CD14-positive monocyte (primary cell): ENCODE results near the gene GPD1. TPM values are rescaled to one million over a fixed set of nuclear protein-coding genes. Genes with fewer than 3 reads are reported as not detected.

Experiments used
- DNase-seq, 3 donors: peaks; one replicate each; pipeline ENCODE4 v3.0.0-alpha.2; 2011 to 2022
- H2AFZ ChIP-seq: 2 replicates; pipeline ENCODE4 v1.6.0; 2012; ENCODE audit warnings: mild to moderate bottlenecking, low read depth, low read length, inconsistent platforms; ENCODE audit not compliant: insufficient read depth, poor library complexity, severe bottlenecking
- H3K27ac ChIP-seq, 2 donors: 1 replicate in 1 of 2; 2 replicates in 1 of 2; pipeline ENCODE4 v1.5.1; 2012 to 2013; ENCODE audit warnings: low read length in 2 of 2, control low read depth in 1 of 2, inconsistent platforms in 1 of 2, low read depth in 1 of 2, mild to moderate bottlenecking in 1 of 2
- H3K27me3 ChIP-seq, 2 donors: one replicate each; pipeline versions ENCODE4 v1.6.0 to v1.6.1; 2011 to 2013; ENCODE audit warnings: low read length in 2 of 2; ENCODE audit not compliant: control insufficient read depth in 2 of 2, insufficient read depth in 2 of 2
- H3K36me3 ChIP-seq, 2 donors: replicated peaks in 1 of 2; 1 replicate in 1 of 2; 2 replicates in 1 of 2; pipeline versions ENCODE4 v1.5.1 to v1.6.1; 2012 to 2013; ENCODE audit warnings: low read length in 2 of 2, control low read depth in 1 of 2, inconsistent platforms in 1 of 2, mild to moderate bottlenecking in 1 of 2; ENCODE audit not compliant: insufficient read depth in 2 of 2, control insufficient read depth in 1 of 2
- H3K4me1 ChIP-seq, 2 donors: 1 replicate in 1 of 2; 2 replicates in 1 of 2; pipeline versions ENCODE4 v1.5.1 to v1.6.1; 2012 to 2013; ENCODE audit warnings: low read length in 2 of 2, control low read depth in 1 of 2, inconsistent platforms in 1 of 2, mild to moderate bottlenecking in 1 of 2, moderate library complexity in 1 of 2; ENCODE audit not compliant: insufficient read depth in 2 of 2, control insufficient read depth in 1 of 2
- H3K4me2 ChIP-seq: replicated peaks from 2 replicates; pipeline ENCODE3; 2012; ENCODE audit warnings: low read length, moderate library complexity, mild to moderate bottlenecking; ENCODE audit not compliant: poor library complexity, severe bottlenecking; ENCODE audit errors: extremely low read depth
- H3K4me3 ChIP-seq, 3 experiments: fragments of 200-600 bp in 1 of 3; sonication (generic) in 1 of 3; replicated peaks in 1 of 3; 1 replicate in 2 of 3; 2 replicates in 1 of 3; pipeline ENCODE4 v1.5.1; 2011 to 2013; ENCODE audit warnings: low read length in 3 of 3, mild to moderate bottlenecking in 3 of 3, control low read depth in 2 of 3, low read depth in 2 of 3, inconsistent platforms in 1 of 3, moderate library complexity in 1 of 3
- H3K79me2 ChIP-seq: 2 replicates; pipeline ENCODE4 v1.6.0; 2012; ENCODE audit warnings: mild to moderate bottlenecking, control low read depth, inconsistent platforms, low read length, moderate library complexity; ENCODE audit not compliant: insufficient read depth
- H3K9ac ChIP-seq: 2 replicates; pipeline ENCODE4 v1.6.0; 2017; ENCODE audit warnings: low read length, mild to moderate bottlenecking; ENCODE audit not compliant: insufficient read depth, poor library complexity, severe bottlenecking
- H3K9me3 ChIP-seq, 2 donors: replicated peaks in 1 of 2; 1 replicate in 1 of 2; 2 replicates in 1 of 2; pipeline versions ENCODE4 v1.5.1 to v1.6.1; 2012 to 2013; ENCODE audit warnings: low read length in 2 of 2, control low read depth in 1 of 2; ENCODE audit not compliant: control insufficient read depth in 1 of 2, insufficient read depth in 1 of 2
- H4K20me1 ChIP-seq: 2 replicates; pipeline ENCODE4 v1.6.0; 2012; ENCODE audit warnings: mild to moderate bottlenecking, low read length, control low read depth, moderate library complexity; ENCODE audit not compliant: insufficient read depth
- H3K27ac Mint-ChIP-seq, 7 donors: one replicate each; pipeline ENCODE4 v1.8.0; 2020; ENCODE audit warnings: mild to moderate bottlenecking in 7 of 7, mixed read lengths in 7 of 7, moderate library complexity in 6 of 7, inconsistent platforms in 2 of 7
- H3K27me3 Mint-ChIP-seq, 3 donors: one replicate each; pipeline ENCODE4 v1.8.0; 2021 to 2022; ENCODE audit warnings: low read depth in 3 of 3, mild to moderate bottlenecking in 3 of 3, mixed read lengths in 3 of 3, moderate library complexity in 3 of 3, inconsistent platforms in 1 of 3
- H3K36me3 Mint-ChIP-seq, 2 donors: one replicate each; pipeline ENCODE4 v1.8.0; 2020; ENCODE audit warnings: mixed read lengths in 2 of 2, inconsistent platforms in 1 of 2, mild to moderate bottlenecking in 1 of 2
- H3K4me1 Mint-ChIP-seq: one replicate; pipeline ENCODE4 v1.8.0; 2020; ENCODE audit warnings: mild to moderate bottlenecking, mixed read lengths
- H3K4me3 Mint-ChIP-seq, 2 donors: one replicate each; pipeline ENCODE4 v1.8.0; 2020; ENCODE audit warnings: mild to moderate bottlenecking in 2 of 2, mixed read lengths in 2 of 2, moderate library complexity in 1 of 2
- H3K9me3 Mint-ChIP-seq, 7 donors: one replicate each; pipeline ENCODE4 v1.8.0; 2020 to 2022; ENCODE audit warnings: mixed read lengths in 7 of 7, mild to moderate bottlenecking in 6 of 7, moderate library complexity in 6 of 7, inconsistent platforms in 2 of 7
- WGBS: methylation state at CpG from one replicate; pipeline ENCODE4 v1.1.5; 2013; ENCODE audit warnings: missing lambda C conversion rate; ENCODE audit not compliant: insufficient coverage; 5-methylcytosine and 5-hydroxymethylcytosine counted together
- intact Hi-C, 2 donors: fragments of 100-400 bp; cut with micrococcal nuclease; formaldehyde crosslinking; loops; one replicate each; pipeline versions ENCODE4 v1.15.0 to v1.15.1; 2023
- polyA minus RNA-seq: library from RNA; depleted of rRNA, polyadenylated mRNA; stranded (reverse); fragments of >200 nt; gene quantifications from 2 replicates; pipeline ENCODE4 v1.2.3, GENCODE V29; 2012
- polyA plus RNA-seq, 3 donors: library from polyadenylated mRNA; depleted of rRNA in 1 of 3; unstranded in 2 of 3; stranded (reverse) in 1 of 3; fragments of 300-500 nt in 2 of 3; fragments of >200 nt in 1 of 3; fragmentation: Illumina TruSeq in 2 of 3; gene quantifications; 1 replicate in 2 of 3; 2 replicates in 1 of 3; pipeline ENCODE4 v1.2.3, GENCODE V29; 2012 to 2021
- total RNA-seq, 12 experiments: library from RNA in 1 of 12; stranded (reverse) in 1 of 12; fragments of 120-200 nt in 1 of 12; gene quantifications; one replicate each; pipeline ENCODE4 v1.2.4 and lab custom pipeline; 2013 to 2026; ENCODE audit warnings: mixed read lengths in 6 of 12, inconsistent platforms in 1 of 12
- TF ChIP-seq, protein P1 (sequence below): fragments of 200-600 bp; IDR thresholded peaks from one replicate; pipeline ENCODE4 v1.8.0; 2022; ENCODE audit warnings: antibody characterized with exemption, mild to moderate bottlenecking

The GPD1 gene
- total RNA-seq (2013), result 0.12 TPM
- polyA plus RNA-seq (under 1 TPM in 1 of 3 donors, not detected in 2; 0.08 TPM), polyA minus RNA-seq (not detected in 2 replicates), total RNA-seq (lab: John Stamatoyannopoulos, UW) (0 to 1.3 (median 0.20) reads per million in 11 experiments)

GRCh38 chr12:50103767-50104321 lies at the start of gene GPD1:
TSS of gene GPD1 (plus strand) at chr12:50104008. CDS start at chr12:50104051, 43 bp downstream.
- Histone ChIP-seq H3K9ac (no peak within 1 kb of the TSS), H3K9me3 (no peaks in the 10 kb centered on the region), H2AFZ (no peak within 1 kb of the TSS), H3K27ac (no peak within 1 kb of the TSS), H3K27me3 (no peaks in the 10 kb centered on the region), H3K4me2 (no peak within 1 kb of the TSS), H3K79me2 (no peaks in the 10 kb centered on the region), H3K4me1 (no peaks in the 10 kb centered on the region), H3K36me3 (peaks cover 16 to 28% of the 10 kb centered on the region in 2 donors), H4K20me1 (no peaks in the 10 kb centered on the region), H3K4me3 (no peak within 1 kb of the TSS)
- peak within 1 kb of the TSS in 1 of 7 donors; percentile 6 for H3K27ac Mint-ChIP-seq
- peaks cover 0 to 2% (median 0%) of the 10 kb centered on the region in 7 donors for H3K9me3 Mint-ChIP-seq
- peaks cover 3 to 5% (median 5%) of the 10 kb centered on the region in 3 donors for H3K27me3 Mint-ChIP-seq
- DNase-seq, result no peak
- H3K36me3 Mint-ChIP-seq, result peaks cover 24 to 30% of the 10 kb centered on the region in 2 donors
- WGBS, result 85% methylated on average over 7 of the region's 13 CpGs
- intact Hi-C loops, result no loop called here
- no peaks in the 10 kb centered on the region for H3K4me1 Mint-ChIP-seq
- TF ChIP-seq, protein P1, sequence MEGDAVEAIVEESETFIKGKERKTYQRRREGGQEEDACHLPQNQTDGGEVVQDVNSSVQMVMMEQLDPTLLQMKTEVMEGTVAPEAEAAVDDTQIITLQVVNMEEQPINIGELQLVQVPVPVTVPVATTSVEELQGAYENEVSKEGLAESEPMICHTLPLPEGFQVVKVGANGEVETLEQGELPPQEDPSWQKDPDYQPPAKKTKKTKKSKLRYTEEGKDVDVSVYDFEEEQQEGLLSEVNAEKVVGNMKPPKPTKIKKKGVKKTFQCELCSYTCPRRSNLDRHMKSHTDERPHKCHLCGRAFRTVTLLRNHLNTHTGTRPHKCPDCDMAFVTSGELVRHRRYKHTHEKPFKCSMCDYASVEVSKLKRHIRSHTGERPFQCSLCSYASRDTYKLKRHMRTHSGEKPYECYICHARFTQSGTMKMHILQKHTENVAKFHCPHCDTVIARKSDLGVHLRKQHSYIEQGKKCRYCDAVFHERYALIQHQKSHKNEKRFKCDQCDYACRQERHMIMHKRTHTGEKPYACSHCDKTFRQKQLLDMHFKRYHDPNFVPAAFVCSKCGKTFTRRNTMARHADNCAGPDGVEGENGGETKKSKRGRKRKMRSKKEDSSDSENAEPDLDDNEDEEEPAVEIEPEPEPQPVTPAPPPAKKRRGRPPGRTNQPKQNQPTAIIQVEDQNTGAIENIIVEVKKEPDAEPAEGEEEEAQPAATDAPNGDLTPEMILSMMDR, result no peak
- no peak within 1 kb of the TSS for H3K4me3 Mint-ChIP-seq

DNA sequence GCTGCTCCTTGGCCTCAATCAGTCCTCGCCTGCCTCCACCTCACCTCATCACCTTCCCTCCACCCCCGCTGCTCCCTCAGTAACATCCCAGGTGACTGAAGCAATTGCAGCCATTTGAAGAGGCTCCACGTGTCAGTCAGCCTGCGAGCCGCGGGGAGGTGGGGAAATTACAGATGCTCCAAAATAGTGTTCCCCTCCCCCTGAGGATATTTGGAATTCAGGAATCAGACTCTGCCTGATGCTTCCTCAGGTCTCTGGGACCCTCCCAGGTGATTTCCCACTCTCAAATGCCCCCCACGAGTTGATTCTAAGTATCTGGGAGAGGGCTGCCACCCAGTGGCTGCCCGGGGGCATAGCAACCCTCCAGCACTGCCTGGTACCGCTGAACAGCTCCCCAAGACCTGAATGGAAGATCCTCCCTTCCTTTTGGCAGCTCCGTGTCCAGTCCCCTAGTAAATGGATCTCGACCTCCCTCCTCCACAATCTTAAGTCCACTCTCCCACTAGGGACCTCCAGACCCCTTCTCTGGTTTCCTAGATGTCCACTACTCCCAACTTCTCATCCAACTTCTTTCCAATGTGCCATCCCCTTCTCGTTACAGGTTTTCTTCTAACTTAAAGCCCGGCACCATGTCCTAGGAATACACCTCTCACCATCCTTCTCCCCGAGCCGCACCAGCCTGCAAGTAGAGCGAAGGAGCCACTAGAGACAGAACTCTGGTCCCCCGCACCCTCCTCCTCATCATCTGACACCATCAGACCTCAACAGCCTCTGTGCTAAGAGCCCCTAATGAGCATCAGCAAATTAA lies 47.8 kb upstream of the GPD1 start:
- peaks cover 20 to 35% of the 10 kb centered on the region in 2 donors for H3K27me3 ChIP-seq
- WGBS, result 10% methylated on average over 13 of the region's 17 CpGs
- Mint-ChIP-seq H3K9me3 (peaks cover 0 to 17% (median 5%) of the 10 kb centered on the region in 7 donors), H3K27me3 (peaks cover 41 to 52% (median 41%) of the 10 kb centered on the region in 3 donors), H3K27ac (peak overlapping the region in 1 of 7 donors; percentile 65), H3K36me3 (peaks cover 5 to 6% of the 10 kb centered on the region in 2 donors), H3K4me3 (peak overlapping the region; percentile 48 to 96), H3K4me1 (peaks cover 50% of the 10 kb centered on the region)
- peak overlapping the region; percentile 89 for H3K4me2 ChIP-seq
- peak overlapping the region; percentile 26 for H2AFZ ChIP-seq
- H3K27ac ChIP-seq, result no peak overlapping the region
- peaks cover 39 to 40% of the 10 kb centered on the region in 2 donors for H3K4me1 ChIP-seq
- no peaks in the 10 kb centered on the region for H3K36me3 ChIP-seq
- H3K79me2 ChIP-seq, result no peaks in the 10 kb centered on the region
- H4K20me1 ChIP-seq, result no peaks in the 10 kb centered on the region
- TF ChIP-seq, protein P1, result peak; percentile 99
- intact Hi-C loops, result loop anchor here (2.0 to 5.0 kb wide), 2 partner anchors 89 kb away; no protein-coding TSS in a partner anchor
- peak overlapping the region in 1 of 3 experiments; percentile 41 for H3K4me3 ChIP-seq
- no peak overlapping the region for H3K9ac ChIP-seq
- DNase-seq, result peak; percentile 40 to 56 (median 51)
- H3K9me3 ChIP-seq, result peaks cover 0 to 8% of the 10 kb centered on the region in 2 donors
